K562 (cell line): Measurements from ENCODE around the gene GGNBP2. TPM values are rescaled to one million over a fixed set of nuclear protein-coding genes. Genes with fewer than 3 reads are reported as not detected.

Experiments used
- ATF7 ChIP-seq: fragments of 450-650 bp; IDR thresholded peaks from 2 replicates; pipeline ENCODE4 v1.7.1; 2014; ENCODE audit warnings: mild to moderate bottlenecking, moderate library complexity
- MAFK ChIP-seq: IDR thresholded peaks from 2 replicates; pipeline ENCODE4 v1.6.1; 2011; ENCODE audit warnings: low read length, improper control_type of control experiment
- MYBL2 ChIP-seq, 2 experiments: fragments of 450-650 bp in 1 of 2; sonication (generic) in 1 of 2; formaldehyde crosslinking in 1 of 2; IDR thresholded peaks; 2 replicates each; pipeline versions ENCODE4 v1.6.1 to v1.8.1; 2017 to 2022; ENCODE audit warnings: borderline replicate concordance in 1 of 2, inconsistent platforms in 1 of 2, low read depth in 1 of 2, mild to moderate bottlenecking in 1 of 2, missing genetic modification reagents in 1 of 2, moderate library complexity in 1 of 2
- PML ChIP-seq: IDR thresholded peaks from 2 replicates; pipeline ENCODE4 v1.6.1; 2012; ENCODE audit warnings: low read length, inconsistent platforms
- SRF ChIP-seq, 2 experiments: fragments of 250-450, 450-650 bp in 1 of 2; sonication (Bioruptor Pico) in 1 of 2; sonication (generic) in 1 of 2; formaldehyde crosslinking; IDR thresholded peaks; 2 replicates each; pipeline versions ENCODE4 v1.5.0 to v1.5.1; 2020 to 2022; ENCODE audit warnings: mild to moderate bottlenecking in 1 of 2, missing genetic modification reagents in 1 of 2
- ZNF318 ChIP-seq, 2 experiments: fragments of 450-650 bp; IDR thresholded peaks; 2 replicates each; pipeline ENCODE4 v1.6.1; 2016; ENCODE audit warnings: mild to moderate bottlenecking in 2 of 2, borderline replicate concordance in 1 of 2, low read depth in 1 of 2, moderate library complexity in 1 of 2
- ZSCAN29 ChIP-seq: fragments of 450-650 bp; IDR thresholded peaks from 2 replicates; pipeline ENCODE4 v1.6.1; 2017
- polyA plus RNA-seq, 8 experiments: library from polyadenylated mRNA; depleted of rRNA in 4 of 8; stranded (reverse) in 5 of 8; unstranded in 3 of 8; fragments of >200 nt; fragmentation: Nextera tagmentation in 2 of 8; fragmentation: Illumina TruSeq in 1 of 8; extraction: Ambion mirVana in 2 of 8; extraction: Trizol in 1 of 8; gene quantifications; 2 replicates each; pipeline versions ENCODE4 v1.2.1 to v1.2.3, GENCODE V29; 2011 to 2014; ENCODE audit warnings: inconsistent platforms in 1 of 8, missing spikeins in 1 of 8
- total RNA-seq, 7 experiments: library from RNA; depleted of rRNA in 6 of 7; stranded (reverse); fragments of >200 nt in 6 of 7; fragmentation: Illumina TruSeq in 2 of 7; extraction: Trizol in 2 of 7; gene quantifications; 2 replicates each; pipeline versions ENCODE4 v1.2.1 to v1.2.3, GENCODE V29; 2011 to 2021; ENCODE audit warnings: low replicate concordance in 1 of 7
- TF ChIP-seq, protein P1 (sequence below): sonication (generic); formaldehyde crosslinking; IDR thresholded peaks from 2 replicates; pipeline ENCODE4 v1.8.1; 2023; ENCODE audit warnings: mild to moderate bottlenecking, missing genetic modification reagents
- TF ChIP-seq, protein P2 (sequence below): fragments of 250-450 bp; sonication (Bioruptor Pico); IDR thresholded peaks from 2 replicates; pipeline ENCODE4 v1.5.0; 2021; ENCODE audit warnings: mild to moderate bottlenecking, borderline replicate concordance
- TF ChIP-seq, protein P3 (sequence below), 3 experiments: fragments of 200-800 bp in 1 of 3; sonication (Bioruptor generic) in 1 of 3; sonication (generic) in 1 of 3; formaldehyde crosslinking in 1 of 3; IDR thresholded peaks; 2 replicates each; pipeline versions ENCODE4 v1.6.1 to v1.8.0; 2016 to 2022; ENCODE audit warnings: mild to moderate bottlenecking in 2 of 3, missing compliant biosample characterization in 2 of 3, missing genetic modification characterization in 2 of 3, missing genetic modification reagents in 1 of 3

GGNBP2 gene
- total and polyA plus RNA-seq, 9 of the 15 experiments (the other 6 are each of a cell fraction or from before 2014, with no cell fraction given), result 35.7 to 96.6 (median 64.1) TPM

DNA sequence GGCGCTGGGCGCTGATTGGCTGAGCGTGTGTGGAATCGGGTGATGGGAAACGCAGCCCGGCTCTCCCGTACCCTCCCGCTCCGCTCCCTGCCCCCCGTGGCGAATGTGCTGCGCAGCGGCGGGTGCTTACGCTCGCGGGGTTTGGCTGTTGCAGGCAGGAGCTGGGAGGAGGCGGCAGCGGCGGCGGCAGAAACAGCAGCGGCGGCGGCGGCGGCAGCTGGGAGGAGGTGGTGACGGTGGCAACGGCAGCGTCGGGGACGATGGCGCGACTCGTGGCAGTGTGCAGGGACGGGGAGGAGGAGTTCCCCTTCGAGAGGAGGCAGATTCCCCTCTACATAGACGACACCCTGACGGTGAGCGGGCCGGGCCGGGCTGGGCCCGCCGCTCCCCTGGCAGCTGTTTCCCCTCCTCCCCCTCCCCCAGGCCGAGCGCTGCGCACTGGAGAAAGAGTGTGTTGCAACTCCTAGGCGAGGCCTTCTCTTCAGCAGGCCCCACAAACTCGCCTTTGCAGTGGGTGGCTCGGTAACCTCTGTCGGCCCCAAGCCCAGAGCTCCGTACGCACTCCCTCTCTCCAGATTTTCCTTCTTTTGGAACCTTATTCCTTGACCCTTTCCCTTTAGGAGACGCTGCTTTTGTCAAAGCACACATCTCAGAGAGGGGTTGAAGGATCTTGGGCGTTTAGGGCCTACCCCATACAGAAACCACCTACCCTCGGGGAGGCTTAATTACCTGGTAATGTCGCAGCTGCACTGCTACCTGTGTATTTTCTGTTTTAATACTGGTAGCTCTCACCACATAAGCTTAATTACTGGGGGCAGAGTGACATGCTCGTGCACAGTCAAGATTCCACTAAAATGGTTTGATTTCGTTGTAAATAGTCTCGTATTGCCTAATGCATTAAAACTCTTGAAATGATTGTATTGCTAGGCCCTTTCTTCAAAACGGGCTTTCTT, 1.0 kb downstream of the GGNBP2 start (continued):
- TF ChIP-seq ZNF318 (IDR thresholded peaks at IDR 0.05; ENCODE audit: borderline replicate concordance in 1 of 2, low read depth in 1 of 2) (0 out of 4 replicates have a peak, but pooled peaks of 1 of the 2 experiments have one; percentile 53), MYBL2 (IDR thresholded peaks at IDR 0.05; ENCODE audit: low read depth) (no peak), MYBL2 (CRISPR knock-in tag; IDR thresholded peaks at IDR 0.05; ENCODE audit: borderline replicate concordance) (no peak), ZSCAN29 (no peak), ATF7 (peak; percentile 60), PML (no peak), SRF (CRISPR knock-in tag; IDR thresholded peaks at IDR 0.05) (no peak), MAFK (no peak)
- TF ChIP-seq, protein P1, sequence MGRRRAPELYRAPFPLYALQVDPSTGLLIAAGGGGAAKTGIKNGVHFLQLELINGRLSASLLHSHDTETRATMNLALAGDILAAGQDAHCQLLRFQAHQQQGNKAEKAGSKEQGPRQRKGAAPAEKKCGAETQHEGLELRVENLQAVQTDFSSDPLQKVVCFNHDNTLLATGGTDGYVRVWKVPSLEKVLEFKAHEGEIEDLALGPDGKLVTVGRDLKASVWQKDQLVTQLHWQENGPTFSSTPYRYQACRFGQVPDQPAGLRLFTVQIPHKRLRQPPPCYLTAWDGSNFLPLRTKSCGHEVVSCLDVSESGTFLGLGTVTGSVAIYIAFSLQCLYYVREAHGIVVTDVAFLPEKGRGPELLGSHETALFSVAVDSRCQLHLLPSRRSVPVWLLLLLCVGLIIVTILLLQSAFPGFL (CRISPR knock-in tag), result no peak
- TF ChIP-seq, protein P2, sequence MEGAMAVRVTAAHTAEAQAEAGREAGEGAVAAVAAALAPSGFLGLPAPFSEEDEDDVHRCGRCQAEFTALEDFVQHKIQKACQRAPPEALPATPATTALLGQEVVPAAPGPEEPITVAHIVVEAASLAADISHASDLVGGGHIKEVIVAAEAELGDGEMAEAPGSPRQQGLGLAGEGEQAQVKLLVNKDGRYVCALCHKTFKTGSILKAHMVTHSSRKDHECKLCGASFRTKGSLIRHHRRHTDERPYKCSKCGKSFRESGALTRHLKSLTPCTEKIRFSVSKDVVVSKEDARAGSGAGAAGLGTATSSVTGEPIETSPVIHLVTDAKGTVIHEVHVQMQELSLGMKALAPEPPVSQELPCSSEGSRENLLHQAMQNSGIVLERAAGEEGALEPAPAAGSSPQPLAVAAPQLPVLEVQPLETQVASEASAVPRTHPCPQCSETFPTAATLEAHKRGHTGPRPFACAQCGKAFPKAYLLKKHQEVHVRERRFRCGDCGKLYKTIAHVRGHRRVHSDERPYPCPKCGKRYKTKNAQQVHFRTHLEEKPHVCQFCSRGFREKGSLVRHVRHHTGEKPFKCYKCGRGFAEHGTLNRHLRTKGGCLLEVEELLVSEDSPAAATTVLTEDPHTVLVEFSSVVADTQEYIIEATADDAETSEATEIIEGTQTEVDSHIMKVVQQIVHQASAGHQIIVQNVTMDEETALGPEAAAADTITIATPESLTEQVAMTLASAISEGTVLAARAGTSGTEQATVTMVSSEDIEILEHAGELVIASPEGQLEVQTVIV, result no peak
- TF ChIP-seq, protein P3, sequence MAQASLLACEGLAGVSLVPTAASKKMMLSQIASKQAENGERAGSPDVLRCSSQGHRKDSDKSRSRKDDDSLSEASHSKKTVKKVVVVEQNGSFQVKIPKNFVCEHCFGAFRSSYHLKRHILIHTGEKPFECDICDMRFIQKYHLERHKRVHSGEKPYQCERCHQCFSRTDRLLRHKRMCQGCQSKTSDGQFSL (CRISPR knock-in tag; IDR thresholded peaks at IDR 0.05), result peak; percentile 69
- TF ChIP-seq, protein P3 (tag; IDR thresholded peaks at IDR 0.05), result peak in 1 of 2 experiments; percentile 63; a peak in 1 of 4 replicates
